GM18519 (cell line): ENCODE data around the gene TSPAN16.

Source experiments
- ATAC-seq: cut with Tn5 transposase; IDR thresholded peaks from one replicate; pipeline ENCODE4 v1.9.1; 2021; ENCODE audit warnings: mild to moderate bottlenecking, moderate library complexity; ENCODE audit not compliant: unreplicated experiment, low FRiP score

Gene TSPAN16

GRCh38 chr19:11267316-11268085 lies 28.5 kb upstream of the TSPAN16 start:
- ATAC-seq: no peak

GRCh38 chr19:11268783-11269267 lies 27.1 kb upstream of the TSPAN16 start:
- no peak for ATAC-seq

GRCh38 chr19:11269408-11269807 lies 26.6 kb upstream of the TSPAN16 start:
- ATAC-seq: no peak

- no peak for ATAC-seq
Observed at GRCh38 chr19:11273296-11273695, 22.7 kb upstream of the TSPAN16 start.

GRCh38 chr19:11273989-11274388 lies 22.0 kb upstream of the TSPAN16 start:
- ATAC-seq: no peak

DNA sequence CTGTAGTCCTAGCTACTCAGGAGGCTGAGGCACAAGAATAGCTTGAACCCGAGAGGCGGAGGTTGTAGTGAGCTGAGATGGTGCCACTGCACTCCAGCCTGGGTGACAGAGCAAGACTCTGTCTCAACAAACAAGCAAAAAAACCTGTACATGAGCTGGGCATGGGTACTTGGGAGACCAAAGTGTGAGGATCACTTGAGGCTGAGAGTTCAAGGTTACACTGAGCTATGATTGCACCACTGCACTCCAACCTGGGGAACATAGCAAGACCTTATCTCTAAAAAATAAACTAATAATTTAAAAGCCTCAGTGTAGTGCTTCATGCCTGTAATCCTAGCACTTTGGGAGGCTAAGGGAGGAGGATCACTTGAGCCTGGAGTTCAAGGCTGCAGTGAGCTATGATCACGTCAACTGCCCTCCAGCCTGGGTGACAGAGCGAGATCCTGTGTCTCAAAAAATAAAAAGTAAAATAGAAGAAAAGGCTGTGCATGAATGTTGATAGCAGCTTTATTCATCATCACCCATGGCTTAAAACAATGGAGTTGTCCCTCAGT lies 21.4 kb upstream of the TSPAN16 start:
- no peak for ATAC-seq

- ATAC-seq: no peak
Observed at GRCh38 chr19:11278670-11279069, 17.3 kb upstream of the TSPAN16 start.

DNA sequence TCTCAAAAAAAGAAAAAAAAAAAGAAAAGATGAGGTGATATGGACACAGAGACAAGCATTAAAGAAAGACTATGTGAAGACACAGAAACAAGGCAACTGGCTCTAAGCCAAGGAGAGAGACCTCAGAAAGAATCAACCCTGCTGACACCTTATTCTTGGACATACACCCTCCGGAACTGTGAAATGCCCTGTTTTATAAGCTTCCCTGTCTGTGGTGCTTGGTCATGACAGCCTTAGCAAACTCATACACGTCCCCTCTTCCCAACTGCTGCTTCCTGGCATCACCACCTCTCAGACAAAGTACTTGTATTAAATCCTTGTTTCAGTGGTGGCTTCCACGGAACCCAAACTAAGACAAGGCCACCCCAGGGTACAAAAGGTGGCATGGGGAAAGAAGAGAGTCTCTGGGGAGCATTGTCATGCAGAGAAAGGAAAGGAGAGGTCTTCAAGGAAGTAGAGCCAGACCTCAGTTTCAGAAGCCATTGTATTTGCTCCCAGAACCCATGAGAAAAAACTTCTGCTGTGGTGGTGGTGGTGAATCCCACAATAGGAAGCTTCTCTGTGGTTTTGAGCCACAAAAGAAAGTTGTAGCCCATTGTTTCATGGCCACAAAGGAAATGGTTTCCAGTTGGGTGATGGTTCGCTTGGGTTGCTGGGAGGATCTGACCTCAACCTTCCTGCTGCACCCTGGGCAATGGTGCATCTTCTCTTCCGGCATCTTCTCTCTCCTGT lies 16.3 kb upstream of the TSPAN16 start:
- no peak for ATAC-seq

GRCh38 chr19:11281356-11282049 lies 14.5 kb upstream of the TSPAN16 start:
- no peak for ATAC-seq

DNA sequence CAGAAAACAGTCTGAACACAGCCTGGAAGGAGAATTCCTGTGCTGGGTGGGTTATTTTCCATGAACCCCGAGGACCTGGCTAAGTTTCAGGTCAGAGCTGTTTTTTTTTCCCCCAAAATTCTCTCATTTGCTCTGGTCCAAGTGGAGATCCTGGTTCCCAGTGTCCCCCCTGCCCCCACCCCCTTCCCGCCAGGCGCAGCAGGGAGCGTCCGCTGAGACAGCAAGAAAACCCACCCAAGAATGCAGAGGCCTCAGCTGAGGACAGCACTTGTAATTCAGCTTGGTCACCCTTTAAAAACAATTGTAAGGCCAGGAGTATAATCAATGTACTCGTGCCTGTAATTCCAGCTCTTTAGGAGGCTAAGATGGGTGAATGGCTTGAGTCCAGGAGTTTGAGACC lies 11.4 kb upstream of the TSPAN16 start:
- no peak for ATAC-seq

GRCh38 chr19:11286312-11286974 lies 9.5 kb upstream of the TSPAN16 start:
- ATAC-seq: no peak

DNA sequence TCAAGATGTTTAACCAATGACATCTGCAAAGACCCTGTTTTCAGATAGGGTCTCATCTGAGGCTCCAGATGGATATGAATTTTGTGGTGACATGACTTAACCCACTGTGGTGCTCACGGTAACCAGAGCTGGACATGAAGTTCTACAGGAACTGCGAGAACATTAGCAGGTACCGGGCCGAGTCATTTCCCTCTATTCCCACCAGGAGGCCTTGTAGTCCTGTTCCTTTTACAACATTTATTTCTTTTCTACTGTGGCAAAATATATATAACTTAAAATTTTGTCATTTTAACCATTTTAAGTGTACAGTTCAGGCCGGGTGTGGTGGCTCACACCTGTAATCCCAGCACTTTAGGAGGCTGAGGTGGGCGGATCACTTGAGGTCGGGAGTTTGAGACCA lies 7.6 kb upstream of the TSPAN16 start:
- ATAC-seq: no peak

- no peak for ATAC-seq
Observed at GRCh38 chr19:11290256-11290655, 5.7 kb upstream of the TSPAN16 start.

DNA sequence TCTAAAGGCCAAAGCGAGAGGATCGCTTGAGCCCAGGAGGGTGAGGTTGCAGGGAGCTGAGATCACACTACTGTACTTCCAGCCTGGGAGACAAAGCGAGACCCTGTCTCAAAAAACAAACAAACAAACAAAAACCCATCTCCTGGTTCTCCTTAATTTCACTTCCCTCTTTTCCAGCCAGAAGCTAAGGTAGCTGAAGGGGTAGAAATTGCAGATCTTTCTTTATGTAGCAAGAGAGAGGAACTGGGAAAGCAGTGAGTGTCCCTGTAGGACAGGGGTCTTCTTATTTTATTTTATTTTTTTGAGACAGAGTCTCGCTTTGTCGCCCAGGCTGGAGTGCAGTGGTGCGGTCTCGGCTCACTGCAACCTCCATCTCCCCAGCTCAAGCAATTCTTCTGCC lies 4.5 kb upstream of the TSPAN16 start:
- no peak for ATAC-seq

DNA sequence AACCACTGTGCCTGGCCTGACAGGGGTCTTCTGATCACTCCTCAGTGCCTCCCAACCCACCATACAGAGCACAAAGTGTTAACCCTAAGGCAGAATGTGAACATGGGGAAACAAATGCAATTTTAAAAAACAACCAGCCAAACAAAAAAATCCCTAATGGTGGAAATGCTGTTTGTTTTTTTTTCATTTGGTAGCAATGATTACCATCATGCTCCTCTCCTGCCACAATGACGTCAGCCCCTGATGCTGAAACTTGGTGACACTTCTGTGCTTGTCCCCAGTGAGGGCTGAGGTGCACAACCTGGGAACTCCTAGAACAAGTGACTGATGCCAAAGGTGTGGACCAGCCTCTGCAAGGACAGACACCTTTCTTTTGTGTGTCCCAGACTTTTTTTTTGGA lies 4.0 kb upstream of the TSPAN16 start:
- no peak for ATAC-seq

DNA sequence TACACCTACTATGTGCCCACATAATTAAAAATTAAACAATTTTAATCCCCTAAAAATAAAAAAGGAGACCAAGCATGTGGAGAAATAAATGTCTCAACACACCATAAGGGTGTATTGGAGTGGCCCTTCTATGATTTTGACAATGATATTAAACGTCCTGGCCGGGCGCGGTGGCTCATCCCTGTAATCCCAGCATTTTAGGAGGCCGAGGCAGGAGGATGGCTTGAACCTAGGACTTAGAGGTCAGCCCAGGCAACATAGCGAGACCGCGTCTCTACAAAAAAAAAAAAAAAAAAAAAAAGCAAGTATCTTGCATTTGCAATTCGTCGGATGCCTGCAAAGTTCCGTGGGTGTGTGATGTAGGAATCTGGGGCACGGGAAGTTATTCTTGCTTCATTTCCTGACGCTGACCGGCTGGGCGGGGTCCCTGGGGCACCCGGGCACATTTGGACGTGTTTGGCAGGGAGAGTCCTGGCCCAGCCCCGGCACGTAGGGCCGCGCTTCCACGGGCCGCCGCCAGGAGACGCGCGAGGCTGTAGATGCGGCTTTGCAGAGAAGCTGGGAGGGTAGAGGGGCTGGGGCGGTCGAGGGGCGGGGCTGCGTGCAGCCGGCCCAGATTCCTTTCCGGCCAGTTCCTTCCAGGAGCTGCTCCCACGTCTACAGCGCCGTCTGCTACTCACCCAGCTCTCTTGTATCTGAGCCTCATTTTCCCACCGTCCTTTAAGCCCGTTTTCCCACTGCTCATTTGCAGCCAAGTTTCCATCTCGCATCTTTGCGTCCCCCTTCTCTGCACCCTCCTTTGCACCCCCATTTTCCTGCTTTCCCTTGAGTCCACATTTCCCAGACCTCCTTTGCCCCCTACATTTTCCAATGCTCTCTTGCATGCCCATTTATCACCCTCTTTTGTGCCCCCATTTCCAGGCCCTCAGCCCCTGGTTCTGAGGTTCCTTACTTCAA lies 2.2 kb upstream of the TSPAN16 start:
- no peak for ATAC-seq

DNA sequence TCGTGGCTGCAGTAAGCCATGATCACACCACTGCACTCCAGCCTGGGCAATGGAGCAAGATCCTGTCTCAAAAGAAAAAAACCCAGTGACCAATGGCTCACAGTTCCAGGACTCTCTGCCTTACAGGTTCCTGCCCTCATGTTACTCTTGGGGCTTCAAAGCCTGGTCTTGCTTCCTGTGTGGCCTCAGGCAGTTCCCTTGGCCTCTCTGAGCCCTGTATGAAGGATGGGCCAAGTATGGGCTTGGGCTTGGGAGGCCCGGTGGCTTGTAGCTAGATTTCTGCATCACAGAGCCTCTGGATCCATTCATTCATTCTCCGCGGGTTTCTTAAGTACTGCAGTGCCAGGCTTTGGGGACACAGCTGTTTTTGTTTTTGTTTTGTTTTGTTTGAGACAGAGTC lies 780 bp upstream of the TSPAN16 start:
- no peak for ATAC-seq

GRCh38 chr19:11296264-11296663 lies 304 bp downstream of the TSPAN16 start:
- ATAC-seq: no peak
